Activated naive CD8-positive, alpha-beta T cell treated with anti-CD3 and anti-CD28 coated beads, Interleukin-2, amount 50 U/mL, for 24 hours (primary cell): ENCODE measurements around the gene GLIS1.

ENCODE experiments used
- ATAC-seq: fragments of 150-1000 bp; cut with Tn5 transposase; one replicate; pipeline ENCODE4 v1.10.0; 2021
- DNase-seq: peaks from one replicate; pipeline ENCODE4 v3.0.0; 2021
- H3K27ac Mint-ChIP-seq: one replicate; pipeline ENCODE4 v1.8.0; 2021; ENCODE audit warnings: mild to moderate bottlenecking, mixed read lengths
- H3K27me3 Mint-ChIP-seq: one replicate; pipeline ENCODE4 v1.8.0; 2021; ENCODE audit warnings: mixed read lengths
- H3K36me3 Mint-ChIP-seq: one replicate; pipeline ENCODE4 v1.8.0; 2021; ENCODE audit warnings: low read depth, mixed read lengths
- H3K4me1 Mint-ChIP-seq: one replicate; pipeline ENCODE4 v1.8.0; 2021; ENCODE audit warnings: mixed read lengths
- H3K4me3 Mint-ChIP-seq: one replicate; pipeline ENCODE4 v1.8.0; 2021; ENCODE audit warnings: mild to moderate bottlenecking, moderate library complexity, mixed read lengths
- H3K9me3 Mint-ChIP-seq: one replicate; pipeline ENCODE4 v1.8.0; 2021; ENCODE audit warnings: mixed read lengths

Gene GLIS1

DNA sequence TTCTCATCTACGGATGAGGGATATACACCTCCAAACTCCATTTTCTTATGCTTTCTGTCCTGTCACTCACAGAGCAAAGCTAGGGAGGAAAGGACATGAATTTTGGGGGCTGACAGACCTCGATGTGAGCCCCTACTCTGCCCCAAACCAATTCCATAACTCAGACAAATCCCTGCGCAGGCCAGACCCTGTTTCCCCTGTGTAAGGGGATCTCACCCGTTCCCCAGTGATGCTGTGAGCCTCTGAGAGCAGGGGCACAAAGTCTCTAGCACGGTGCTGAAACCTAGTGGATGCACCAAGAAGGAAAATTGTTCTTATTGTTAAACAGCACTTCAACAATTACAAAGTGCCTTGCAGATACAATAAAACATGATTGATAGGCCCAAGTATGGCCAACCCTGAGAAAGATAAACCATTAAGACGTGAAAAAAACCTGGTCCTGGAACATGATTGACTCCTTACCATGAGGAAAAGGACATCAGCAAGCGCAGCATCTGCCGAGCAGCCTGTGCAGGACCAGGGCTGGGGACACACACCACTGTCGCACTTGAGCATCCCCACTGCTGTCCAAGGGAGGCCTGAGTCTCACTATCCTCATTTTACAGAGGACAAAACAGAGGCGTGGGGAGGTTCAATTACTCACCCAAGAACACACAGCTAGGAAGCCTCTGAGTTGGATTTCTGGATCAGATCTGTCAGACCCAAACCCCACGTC lies 137.8 kb downstream of the GLIS1 start:
- H3K4me1 Mint-ChIP-seq, result no peaks in the 10 kb centered on the region
- no peak overlapping the region for H3K4me3 Mint-ChIP-seq
- H3K36me3 Mint-ChIP-seq, result no peaks in the 10 kb centered on the region
- H3K27ac Mint-ChIP-seq, result no peak overlapping the region
- ATAC-seq (no peak), DNase-seq (no peak)
- no peaks in the 10 kb centered on the region for H3K27me3 Mint-ChIP-seq
- H3K9me3 Mint-ChIP-seq, result no peaks in the 10 kb centered on the region

DNA sequence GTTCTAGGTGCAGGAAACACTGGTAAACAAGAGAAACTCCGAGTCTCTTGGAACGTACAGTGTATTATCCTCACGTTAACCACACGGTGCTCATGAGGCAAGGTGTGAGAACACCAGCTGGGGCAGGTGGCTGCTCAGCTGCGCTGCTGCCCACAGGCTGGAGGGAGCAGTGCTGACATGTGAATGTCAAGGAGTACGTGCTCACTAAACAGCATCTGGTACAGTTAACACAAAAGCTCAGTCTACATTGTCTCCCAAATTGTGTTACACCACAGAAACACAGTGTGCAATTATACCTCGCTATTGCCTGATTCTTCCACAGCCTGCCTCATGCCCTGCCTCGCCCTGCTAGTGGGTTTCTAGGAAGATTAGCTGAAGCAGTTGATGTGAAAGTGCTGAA lies 138.4 kb downstream of the GLIS1 start:
- Mint-ChIP-seq H3K27me3 (no peaks in the 10 kb centered on the region), H3K4me1 (no peaks in the 10 kb centered on the region), H3K27ac (no peak overlapping the region), H3K9me3 (no peaks in the 10 kb centered on the region), H3K36me3 (no peaks in the 10 kb centered on the region), H3K4me3 (no peak overlapping the region)
- DNase-seq (no peak), ATAC-seq (peak; percentile 22)

DNA sequence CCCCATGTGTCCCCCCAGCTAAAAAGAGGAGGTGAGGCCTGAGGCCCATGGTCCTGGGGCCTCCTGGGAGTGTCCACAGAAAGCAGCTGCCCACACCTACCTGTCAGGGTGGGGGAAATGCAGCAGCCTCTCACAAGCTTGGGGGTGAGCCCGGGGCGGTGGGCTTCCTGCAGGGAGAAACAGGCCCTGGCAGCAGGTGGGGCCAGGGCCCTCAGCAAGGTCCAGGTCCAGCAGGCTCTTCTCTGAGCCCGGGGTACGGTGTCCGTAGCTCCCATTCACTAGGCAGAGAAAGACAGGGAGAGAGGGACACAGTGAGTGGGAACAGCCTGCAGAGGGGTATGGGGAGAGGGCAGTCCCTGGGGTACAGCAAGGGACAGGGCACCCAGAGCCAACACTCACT lies 139.0 kb downstream of the GLIS1 start:
- H3K27ac Mint-ChIP-seq, result no peak overlapping the region
- ATAC-seq (no peak), DNase-seq (no peak)
- no peaks in the 10 kb centered on the region for H3K9me3 Mint-ChIP-seq
- no peaks in the 10 kb centered on the region for H3K36me3 Mint-ChIP-seq
- no peak overlapping the region for H3K4me3 Mint-ChIP-seq
- H3K4me1 Mint-ChIP-seq, result no peaks in the 10 kb centered on the region
- H3K27me3 Mint-ChIP-seq, result no peaks in the 10 kb centered on the region

DNA sequence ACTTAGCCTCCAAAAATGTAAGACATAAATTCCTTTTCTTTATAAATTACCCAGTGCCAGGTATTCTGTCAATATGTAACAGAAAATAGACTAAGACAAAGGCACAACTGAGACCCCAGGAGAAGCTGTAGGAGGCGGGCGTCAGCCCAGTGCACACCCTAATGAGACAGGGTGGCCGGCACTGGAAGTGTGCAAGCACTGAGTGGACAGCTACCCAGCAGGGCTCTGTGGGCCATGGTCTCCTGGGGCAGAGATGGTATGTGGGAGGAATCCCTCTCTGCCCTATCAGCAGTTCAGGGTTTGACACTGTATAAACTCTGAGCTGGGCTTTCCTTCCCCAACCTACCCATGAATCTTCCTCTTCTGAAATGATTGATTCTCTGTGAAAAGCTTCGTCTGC lies 139.5 kb downstream of the GLIS1 start:
- H3K4me1 Mint-ChIP-seq, result no peaks in the 10 kb centered on the region
- no peaks in the 10 kb centered on the region for H3K9me3 Mint-ChIP-seq
- ATAC-seq (no peak), DNase-seq (no peak)
- H3K4me3 Mint-ChIP-seq, result no peak overlapping the region
- H3K27ac Mint-ChIP-seq, result no peak overlapping the region
- H3K27me3 Mint-ChIP-seq, result no peaks in the 10 kb centered on the region
- H3K36me3 Mint-ChIP-seq, result no peaks in the 10 kb centered on the region

DNA sequence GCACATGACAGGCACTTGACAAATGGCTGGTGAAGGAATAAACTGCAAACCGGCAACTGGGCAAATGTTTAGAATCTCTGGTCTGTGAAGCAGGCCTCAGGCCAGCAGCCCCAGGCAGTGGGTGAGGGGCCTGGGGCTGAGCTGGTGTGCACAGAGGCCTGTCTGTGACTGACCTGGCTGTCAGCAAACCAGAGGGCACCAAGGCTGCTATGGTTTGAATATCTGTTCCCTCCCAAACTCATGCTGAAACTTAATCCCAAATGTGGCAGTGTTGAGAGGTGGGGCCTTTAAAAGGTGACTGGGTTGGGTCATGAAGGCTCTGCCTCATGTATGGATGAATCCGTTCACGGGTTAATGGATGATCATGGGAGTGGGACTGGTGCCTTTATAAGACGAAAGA lies 140.0 kb downstream of the GLIS1 start:
- Mint-ChIP-seq H3K36me3 (no peaks in the 10 kb centered on the region), H3K4me1 (no peaks in the 10 kb centered on the region), H3K27me3 (no peaks in the 10 kb centered on the region), H3K9me3 (no peaks in the 10 kb centered on the region), H3K4me3 (no peak overlapping the region), H3K27ac (no peak overlapping the region)
- ATAC-seq, result no peak
- DNase-seq, result no peak

DNA sequence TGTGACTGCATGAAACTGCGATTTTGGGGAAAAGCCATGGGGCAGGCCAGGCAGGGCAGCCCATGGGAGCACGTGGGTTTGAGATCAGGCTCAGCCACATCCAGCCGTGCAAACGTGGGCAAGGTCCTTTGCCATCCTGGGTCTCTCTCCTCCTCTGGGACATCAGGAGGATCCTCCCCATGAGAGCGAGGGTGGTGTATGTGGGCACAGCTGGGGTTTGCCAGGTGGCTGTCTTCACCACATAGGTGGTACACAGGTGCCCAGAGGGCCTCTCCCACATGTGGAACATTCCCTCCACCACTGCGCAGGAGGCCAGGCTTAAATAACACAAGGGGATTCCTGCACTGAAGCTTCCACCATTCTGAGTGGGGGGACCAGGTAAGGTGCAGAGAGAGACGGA lies 143.1 kb downstream of the GLIS1 start:
- ATAC-seq (no peak), DNase-seq (no peak)
- H3K4me3 Mint-ChIP-seq, result no peak overlapping the region
- H3K4me1 Mint-ChIP-seq, result no peaks in the 10 kb centered on the region
- no peak overlapping the region for H3K27ac Mint-ChIP-seq
- H3K36me3 Mint-ChIP-seq, result no peaks in the 10 kb centered on the region
- no peaks in the 10 kb centered on the region for H3K9me3 Mint-ChIP-seq
- no peaks in the 10 kb centered on the region for H3K27me3 Mint-ChIP-seq

DNA sequence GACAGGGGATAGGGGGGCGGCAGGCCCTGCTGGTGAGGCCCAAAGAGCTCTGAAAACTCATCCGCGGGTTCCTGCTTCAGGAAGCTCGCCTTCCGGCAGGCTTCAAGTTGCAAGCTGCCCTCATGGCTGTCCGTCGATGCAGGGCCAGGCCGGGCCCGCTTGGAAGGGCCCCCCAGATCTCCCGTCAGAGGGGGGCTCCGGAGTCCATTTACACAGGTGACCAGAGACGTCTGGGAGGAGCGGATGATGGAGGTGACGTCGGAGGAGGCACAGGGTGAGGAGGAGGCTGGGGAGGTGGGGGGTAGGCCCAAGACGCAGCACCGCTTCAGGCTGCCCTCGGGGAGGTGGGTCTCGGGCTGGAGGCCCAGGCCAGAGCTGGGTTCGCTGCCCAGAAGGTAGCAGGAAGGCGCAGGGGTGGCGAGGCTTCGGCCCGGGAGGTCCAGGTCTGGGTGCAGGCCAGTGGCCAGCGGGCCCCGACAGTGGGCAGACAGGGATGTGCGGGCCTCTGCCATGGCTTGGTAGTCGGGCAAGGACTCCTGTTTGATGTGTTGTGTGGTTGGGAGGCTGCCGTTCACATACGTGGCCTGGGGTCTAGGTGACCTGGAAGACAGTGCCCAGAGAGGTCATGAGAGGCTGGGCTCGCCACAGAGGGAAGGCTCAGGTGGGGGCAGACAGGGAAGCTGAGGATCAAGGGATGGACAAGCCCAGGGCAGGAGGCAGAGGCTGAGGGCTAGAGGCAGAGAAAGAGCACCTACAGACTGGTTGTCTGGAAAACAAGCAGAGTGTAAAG lies 144.4 kb downstream of the GLIS1 start:
- no peak overlapping the region for H3K4me3 Mint-ChIP-seq
- no peaks in the 10 kb centered on the region for H3K9me3 Mint-ChIP-seq
- ATAC-seq (no peak), DNase-seq (no peak)
- H3K27ac Mint-ChIP-seq, result no peak overlapping the region
- no peaks in the 10 kb centered on the region for H3K36me3 Mint-ChIP-seq
- no peaks in the 10 kb centered on the region for H3K27me3 Mint-ChIP-seq
- H3K4me1 Mint-ChIP-seq, result no peaks in the 10 kb centered on the region

DNA sequence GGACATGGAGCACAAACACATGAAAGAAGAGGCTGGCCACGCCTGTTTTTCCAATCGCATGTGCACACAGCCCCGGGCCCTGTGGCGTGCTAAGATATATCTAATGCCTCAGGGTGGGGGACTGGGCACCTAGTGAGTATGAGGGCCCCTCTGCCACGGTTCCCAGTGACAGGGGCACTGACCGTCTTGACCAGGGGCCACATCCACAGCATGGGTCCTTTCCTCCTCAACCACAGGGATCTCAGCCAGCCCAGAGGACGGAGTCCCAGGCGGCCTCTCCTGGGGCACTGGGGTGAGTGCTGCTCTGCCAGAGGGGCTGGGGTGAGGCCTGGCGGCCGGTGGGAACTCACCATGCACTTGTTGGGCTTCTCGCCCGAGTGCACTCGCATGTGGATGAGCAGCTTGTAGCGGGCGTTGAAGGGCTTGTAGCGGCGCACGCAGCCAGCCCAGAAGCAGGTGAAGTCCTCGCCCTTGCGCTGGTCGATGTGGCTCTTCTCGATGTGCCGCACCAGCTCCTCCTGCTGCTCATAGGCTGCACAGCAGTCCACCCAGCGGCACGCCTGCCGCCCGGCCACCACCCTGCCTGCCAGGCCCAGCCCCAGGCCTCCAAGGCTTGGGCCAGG lies 145.1 kb downstream of the GLIS1 start:
- Mint-ChIP-seq H3K27ac (no peak overlapping the region), H3K9me3 (no peaks in the 10 kb centered on the region), H3K4me3 (no peak overlapping the region), H3K36me3 (no peaks in the 10 kb centered on the region), H3K27me3 (no peaks in the 10 kb centered on the region), H3K4me1 (no peaks in the 10 kb centered on the region)
- DNase-seq, result no peak
- no peak for ATAC-seq

DNA sequence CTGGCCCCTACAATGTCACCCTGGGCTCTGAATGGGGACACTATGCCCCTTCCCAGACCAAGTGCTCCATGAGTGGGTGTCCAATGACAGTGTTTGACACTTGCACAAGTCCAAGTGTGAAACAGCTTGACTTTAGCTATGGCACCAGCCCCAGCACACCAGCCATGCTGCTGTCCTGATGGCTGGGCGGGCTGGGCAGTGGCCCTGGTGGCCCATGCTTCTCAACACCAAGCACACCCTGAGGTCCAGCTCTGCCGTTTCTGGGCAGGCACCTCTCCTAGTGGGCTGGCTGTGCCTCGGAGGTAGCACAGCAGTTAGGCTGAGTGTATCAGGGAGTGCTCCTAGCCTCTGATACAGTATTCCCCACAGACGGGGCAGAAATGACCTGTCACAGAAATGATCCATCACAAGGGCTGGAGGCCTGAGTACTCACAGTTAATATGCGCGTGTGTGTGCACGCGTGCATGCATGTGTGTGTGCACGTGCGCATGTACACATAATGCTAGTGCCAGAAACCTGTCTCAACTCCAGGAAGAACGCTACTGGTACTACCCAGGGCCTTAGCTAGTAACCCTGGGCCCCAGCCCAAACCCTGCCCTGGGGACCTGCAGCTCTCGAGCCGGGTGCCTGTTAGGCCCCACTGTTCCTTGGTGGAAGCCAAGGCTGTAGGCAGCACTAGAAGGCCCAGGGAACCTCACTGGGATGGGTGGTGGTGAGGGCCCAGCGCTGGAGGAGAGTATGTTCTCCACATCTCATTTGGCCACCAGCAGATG lies 145.8 kb downstream of the GLIS1 start:
- H3K27ac Mint-ChIP-seq, result no peak overlapping the region
- no peaks in the 10 kb centered on the region for H3K36me3 Mint-ChIP-seq
- H3K4me3 Mint-ChIP-seq, result no peak overlapping the region
- DNase-seq, result no peak
- no peak for ATAC-seq
- no peaks in the 10 kb centered on the region for H3K4me1 Mint-ChIP-seq
- no peaks in the 10 kb centered on the region for H3K9me3 Mint-ChIP-seq
- peaks cover 2% of the 10 kb centered on the region for H3K27me3 Mint-ChIP-seq

DNA sequence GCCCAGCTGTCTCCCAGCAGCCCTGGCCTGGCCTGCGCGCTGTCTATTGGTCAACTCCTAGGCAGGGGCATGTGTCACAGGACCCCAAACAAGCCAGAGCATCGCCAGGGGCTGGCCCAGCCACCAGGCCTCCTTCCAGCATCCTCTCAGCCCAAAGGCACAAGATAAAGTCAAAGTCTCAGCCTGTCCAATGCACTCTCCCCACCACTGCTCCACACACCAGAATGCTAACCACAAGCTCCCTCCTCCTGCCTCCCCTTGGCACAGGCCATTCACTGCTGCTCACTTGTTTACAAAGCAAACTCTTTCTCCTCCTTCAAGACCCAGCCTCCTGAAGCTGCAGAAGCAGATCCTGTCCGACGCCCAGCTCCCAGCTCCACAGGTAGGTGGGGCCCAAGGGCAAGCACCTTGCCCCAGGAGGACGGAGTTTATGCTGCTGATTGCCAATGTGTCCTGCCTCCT lies 146.4 kb downstream of the GLIS1 start:
- DNase-seq, result no peak
- ATAC-seq, result no peak
- peaks cover 2% of the 10 kb centered on the region for H3K27me3 Mint-ChIP-seq
- no peaks in the 10 kb centered on the region for H3K36me3 Mint-ChIP-seq
- H3K9me3 Mint-ChIP-seq, result no peaks in the 10 kb centered on the region
- no peak overlapping the region for H3K27ac Mint-ChIP-seq
- H3K4me1 Mint-ChIP-seq, result no peaks in the 10 kb centered on the region
- no peak overlapping the region for H3K4me3 Mint-ChIP-seq

DNA sequence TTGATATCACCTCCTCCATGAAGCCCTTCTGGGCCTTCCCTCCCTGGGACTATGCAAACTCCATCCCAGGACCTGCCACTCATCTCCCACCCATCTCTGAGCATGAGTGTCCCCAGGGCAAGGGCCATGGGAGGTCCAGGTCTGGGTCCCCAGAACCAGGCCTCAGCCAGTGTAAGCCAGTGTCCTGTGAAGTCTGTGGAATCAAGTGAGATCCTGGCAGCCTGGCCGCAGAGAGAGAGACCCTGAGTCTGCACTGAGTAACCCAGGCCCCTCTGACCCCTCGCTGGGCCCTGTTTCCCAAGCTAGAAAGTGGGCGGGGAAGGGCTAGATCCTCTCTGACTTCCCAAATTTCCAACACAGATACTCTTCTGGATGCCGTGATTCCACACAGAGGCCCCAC lies 147.0 kb downstream of the GLIS1 start:
- H3K36me3 Mint-ChIP-seq, result no peaks in the 10 kb centered on the region
- no peak overlapping the region for H3K4me3 Mint-ChIP-seq
- H3K4me1 Mint-ChIP-seq, result no peaks in the 10 kb centered on the region
- H3K27ac Mint-ChIP-seq, result no peak overlapping the region
- DNase-seq (no peak), ATAC-seq (no peak)
- no peaks in the 10 kb centered on the region for H3K9me3 Mint-ChIP-seq
- peaks cover 2% of the 10 kb centered on the region for H3K27me3 Mint-ChIP-seq

DNA sequence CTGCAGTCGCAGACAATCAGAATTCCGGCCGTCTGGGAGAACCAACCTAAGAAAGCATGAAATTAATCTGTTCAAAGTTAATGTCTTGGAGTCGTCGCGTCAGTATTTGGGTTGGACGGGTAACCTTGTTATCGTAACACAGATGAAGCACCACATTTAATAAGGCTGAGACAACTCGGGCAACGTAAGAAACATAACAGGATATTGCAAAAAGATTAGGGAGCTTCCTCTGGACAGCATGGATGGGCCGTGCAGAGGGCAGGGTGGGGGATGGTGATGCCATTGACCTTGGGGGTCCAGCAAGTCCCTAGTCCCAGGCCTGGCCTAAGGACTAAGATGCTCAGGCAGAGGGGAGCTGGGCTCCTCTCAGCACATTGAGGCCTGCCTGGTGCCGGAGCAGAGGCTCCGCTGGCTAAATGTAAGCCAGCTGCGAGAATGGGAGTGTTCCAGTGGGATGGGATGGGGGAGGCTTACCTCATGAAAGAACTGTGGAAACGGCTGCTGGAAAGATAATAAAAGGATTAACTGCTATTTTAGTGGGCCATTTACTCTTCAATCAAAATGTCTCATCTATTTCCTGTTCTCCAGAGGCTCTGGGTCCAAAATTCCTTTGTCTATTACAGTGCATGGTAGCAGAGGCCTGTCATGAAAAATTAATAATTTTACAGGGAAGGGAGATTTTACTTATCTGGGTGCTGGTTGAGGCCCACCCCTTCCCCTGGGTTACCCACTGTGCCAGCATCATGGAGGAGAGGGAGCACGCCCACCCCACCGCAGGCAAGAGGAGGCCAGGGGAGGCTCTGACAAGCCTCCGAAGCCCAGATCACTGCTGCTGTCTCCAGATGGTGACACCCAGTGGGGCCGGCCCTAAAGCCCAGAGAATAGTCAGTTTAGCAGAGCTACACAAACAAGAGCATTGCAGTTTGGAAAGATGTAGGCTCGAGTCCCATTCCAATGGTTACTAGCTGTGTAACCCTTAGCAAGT lies 148.1 kb downstream of the GLIS1 start:
- Mint-ChIP-seq H3K27me3 (peaks cover 2% of the 10 kb centered on the region), H3K9me3 (no peaks in the 10 kb centered on the region), H3K4me3 (no peak overlapping the region), H3K36me3 (no peaks in the 10 kb centered on the region), H3K4me1 (no peaks in the 10 kb centered on the region), H3K27ac (no peak overlapping the region)
- no peak for ATAC-seq
- DNase-seq, result no peak

DNA sequence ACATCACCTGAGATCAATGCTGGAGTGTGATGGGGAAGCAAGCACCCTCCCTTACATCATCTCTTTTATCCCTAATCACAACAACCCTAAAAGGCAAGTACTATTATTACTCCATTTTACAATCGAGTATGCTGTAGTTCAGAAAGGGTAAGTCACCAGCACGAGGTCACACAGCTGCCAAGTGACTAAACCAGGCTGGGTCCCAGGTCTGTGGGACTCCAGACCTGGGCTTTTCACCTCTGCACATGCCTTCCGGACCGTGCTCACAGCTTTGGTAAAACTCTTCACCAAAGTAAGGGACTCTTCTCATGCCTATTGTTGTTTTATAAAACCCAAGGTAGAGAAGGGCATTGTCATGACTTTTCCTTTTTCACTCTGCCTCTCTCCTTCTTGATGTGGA lies 148.9 kb downstream of the GLIS1 start:
- ATAC-seq (no peak), DNase-seq (no peak)
- Mint-ChIP-seq H3K27me3 (peaks cover 2% of the 10 kb centered on the region), H3K27ac (no peak overlapping the region), H3K9me3 (no peaks in the 10 kb centered on the region), H3K4me3 (no peak overlapping the region), H3K4me1 (peaks cover 2% of the 10 kb centered on the region), H3K36me3 (no peaks in the 10 kb centered on the region)
